Endothelial cell of umbilical vein (primary cell): ENCODE results near the gene SIPA1L3. TPM values are rescaled to one million over a fixed set of nuclear protein-coding genes. Genes with fewer than 3 reads are reported as not detected.

Experiments used
- BruUV-seq: library from RNA; stranded (reverse); fragments of 400-500 nt; replicated peaks from 2 replicates; lab custom pipeline; 2021; lab: Mats Ljungman, UMichigan
- CTCF ChIA-PET: fragments of 300-600, 350-600 bp; sonication (Branson Sonifier 250); formaldehyde crosslinking; loops from one replicate; lab custom pipeline; 2021; ENCODE audit warnings: antibody characterized with exemption, inconsistent platforms; lab: Charles Lee
- POLR2A ChIA-PET: fragments of 300-600, 350-600 bp; sonication (Branson Sonifier 250); formaldehyde crosslinking; loops from one replicate; lab custom pipeline; 2021; ENCODE audit warnings: antibody characterized with exemption, inconsistent platforms; lab: Charles Lee
- DNase-seq: peaks from one replicate; pipeline ENCODE4 v3.0.0-alpha.2; 2011; ENCODE audit warnings: low read depth, low spot score
- FAIRE-seq: peaks from 2 replicates; lab custom pipeline; 2011; peaks lifted over from hg19 to GRCh38; lab: Jason Lieb, UNC
- H2AFZ ChIP-seq: 2 replicates; pipeline ENCODE4 v1.6.0; 2012; ENCODE audit warnings: low read depth, low read length, control low read depth, inconsistent platforms
- H3K27ac ChIP-seq: 2 replicates; pipeline ENCODE4 v1.5.1; 2011; ENCODE audit warnings: low read depth, mild to moderate bottlenecking, control low read depth, low read length, moderate library complexity; ENCODE audit not compliant: insufficient read depth
- H3K27me3 ChIP-seq, 2 experiments: 2 replicates each; pipeline versions ENCODE4 v1.6.0 to v1.6.1; 2011; ENCODE audit warnings: low read length in 2 of 2, mixed read lengths in 1 of 2; ENCODE audit not compliant: control insufficient read depth in 2 of 2, insufficient read depth in 2 of 2
- H3K36me3 ChIP-seq, 2 experiments: 2 replicates in 1 of 2; 3 replicates in 1 of 2; pipeline ENCODE4 v1.5.1; 2011; ENCODE audit warnings: low read length in 2 of 2, mild to moderate bottlenecking in 1 of 2, moderate library complexity in 1 of 2; ENCODE audit not compliant: control insufficient read depth in 2 of 2, insufficient read depth in 2 of 2; ENCODE audit errors: extremely low read depth in 1 of 2
- H3K4me1 ChIP-seq: 3 replicates; pipeline ENCODE4 v1.5.1; 2011; ENCODE audit warnings: mild to moderate bottlenecking, low read length; ENCODE audit not compliant: control insufficient read depth, insufficient read depth; ENCODE audit errors: extremely low read depth
- H3K4me2 ChIP-seq: 2 replicates; pipeline ENCODE4 v1.6.1; 2011; ENCODE audit warnings: low read length, control low read depth, mixed read lengths; ENCODE audit not compliant: insufficient read depth
- H3K4me3 ChIP-seq, 3 experiments: fragments of 200-600 bp in 1 of 3; sonication (generic), shearing (Covaris generic) in 1 of 3; replicated peaks in 1 of 3; 2 replicates each; pipeline ENCODE4 v1.5.1; 2011 to 2016; ENCODE audit warnings: control low read depth in 3 of 3, low read length in 3 of 3, mild to moderate bottlenecking in 2 of 3, inconsistent platforms in 1 of 3, low read depth in 1 of 3, moderate library complexity in 1 of 3; ENCODE audit not compliant: insufficient read depth in 1 of 3
- H3K79me2 ChIP-seq: 2 replicates; pipeline ENCODE4 v1.6.0; 2012; ENCODE audit warnings: low read length, inconsistent platforms; ENCODE audit not compliant: control insufficient read depth, insufficient read depth
- H3K9ac ChIP-seq: replicated peaks from 2 replicates; pipeline ENCODE3; 2011; ENCODE audit warnings: low read length, control low read depth; ENCODE audit not compliant: insufficient read depth; ENCODE audit errors: extremely low read depth
- H3K9me1 ChIP-seq: replicated peaks from 3 replicates; pipeline ENCODE4 v1.6.0; 2011; ENCODE audit warnings: mild to moderate bottlenecking, low read length; ENCODE audit not compliant: control insufficient read depth, insufficient read depth; ENCODE audit errors: extremely low read depth
- H3K9me3 ChIP-seq: replicated peaks from 2 replicates; pipeline ENCODE4 v1.5.1; 2012; ENCODE audit warnings: low read length, inconsistent platforms; ENCODE audit not compliant: control insufficient read depth, insufficient read depth
- H4K20me1 ChIP-seq: replicated peaks from 2 replicates; pipeline ENCODE3; 2011; ENCODE audit warnings: mild to moderate bottlenecking, low read length; ENCODE audit not compliant: control insufficient read depth, insufficient read depth; ENCODE audit errors: extremely low read depth
- CTCF ChIP-seq, 2 donors: IDR thresholded peaks; 1 replicate in 1 of 2; 2 replicates in 1 of 2; pipeline ENCODE4 v1.5.1; 2011; ENCODE audit warnings: low read length in 2 of 2, mild to moderate bottlenecking in 2 of 2, moderate library complexity in 2 of 2, control low read depth in 1 of 2, inconsistent platforms in 1 of 2, low read depth in 1 of 2; ENCODE audit not compliant: insufficient read depth in 1 of 2; ENCODE audit errors: extremely low read depth in 1 of 2
- EZH2 ChIP-seq: IDR thresholded peaks from 2 replicates; pipeline ENCODE4 v1.6.1; 2012; ENCODE audit warnings: borderline replicate concordance, low read depth, mild to moderate bottlenecking, moderate library complexity, low read length, inconsistent platforms; ENCODE audit not compliant: severe bottlenecking
- FOS ChIP-seq: IDR thresholded peaks from 2 replicates; pipeline ENCODE4 v1.6.1; 2011; ENCODE audit warnings: mild to moderate bottlenecking, low read length, moderate library complexity, borderline replicate concordance; ENCODE audit not compliant: insufficient read depth
- GATA2 ChIP-seq: IDR thresholded peaks from 2 replicates; pipeline ENCODE4 v1.7.0; 2011; ENCODE audit warnings: low read depth, mild to moderate bottlenecking, moderate library complexity, mixed read lengths, low read length; ENCODE audit not compliant: insufficient read length, insufficient read depth
- JUN ChIP-seq: IDR thresholded peaks from 2 replicates; pipeline ENCODE4 v1.6.1; 2011; ENCODE audit warnings: borderline replicate concordance, low read depth; ENCODE audit not compliant: insufficient read length, insufficient read depth
- MAX ChIP-seq: IDR thresholded peaks from 2 replicates; pipeline ENCODE4 v1.6.1; 2011; ENCODE audit not compliant: insufficient read depth, insufficient read length
- MYC ChIP-seq: IDR thresholded peaks from one replicate; pipeline ENCODE4 v1.6.1; 2011; ENCODE audit warnings: mild to moderate bottlenecking, low read depth, low read length
- POLR2A ChIP-seq: IDR thresholded peaks from 2 replicates; pipeline ENCODE4 v1.6.1; 2012; ENCODE audit warnings: low read depth, mild to moderate bottlenecking, control low read depth, low read length
- POLR2AphosphoS5 ChIP-seq: IDR thresholded peaks from 2 replicates; pipeline ENCODE4 v1.6.1; 2012; ENCODE audit warnings: low read depth, mild to moderate bottlenecking, control low read depth, low read length, moderate library complexity; ENCODE audit not compliant: insufficient read depth
- dilution Hi-C: fragments of 300-500 bp; cut with MboI; formaldehyde crosslinking; loops from one replicate; pipeline ENCODE4 v1.15.0; 2019; ENCODE audit warnings: low sequenced_read_pairs; ENCODE audit not compliant: extremely low pct_ligation_motif_present
- intact Hi-C: fragments of 100-400 bp; cut with micrococcal nuclease; formaldehyde crosslinking; loops from one replicate; pipeline ENCODE4 v1.10.0; 2022
- polyA plus RNA-seq, 4 experiments: library from polyadenylated mRNA; depleted of rRNA in 3 of 4; stranded (reverse) in 3 of 4; unstranded in 1 of 4; fragments of >200 nt; gene quantifications; 2 replicates each; pipeline versions ENCODE4 v1.2.1 to v1.2.3, GENCODE V29; 2011 to 2012; ENCODE audit warnings: missing spikeins in 1 of 4
- total RNA-seq: library from RNA; stranded (reverse); gene quantifications from 2 replicates; pipeline ENCODE4 v1.2.3, GENCODE V29; 2021

SIPA1L3 gene
- total and polyA plus RNA-seq, 2 donors (not counting 3 experiments of a cell fraction or from before 2014, with no cell fraction given), result 14.2 to 47.2 TPM

DNA sequence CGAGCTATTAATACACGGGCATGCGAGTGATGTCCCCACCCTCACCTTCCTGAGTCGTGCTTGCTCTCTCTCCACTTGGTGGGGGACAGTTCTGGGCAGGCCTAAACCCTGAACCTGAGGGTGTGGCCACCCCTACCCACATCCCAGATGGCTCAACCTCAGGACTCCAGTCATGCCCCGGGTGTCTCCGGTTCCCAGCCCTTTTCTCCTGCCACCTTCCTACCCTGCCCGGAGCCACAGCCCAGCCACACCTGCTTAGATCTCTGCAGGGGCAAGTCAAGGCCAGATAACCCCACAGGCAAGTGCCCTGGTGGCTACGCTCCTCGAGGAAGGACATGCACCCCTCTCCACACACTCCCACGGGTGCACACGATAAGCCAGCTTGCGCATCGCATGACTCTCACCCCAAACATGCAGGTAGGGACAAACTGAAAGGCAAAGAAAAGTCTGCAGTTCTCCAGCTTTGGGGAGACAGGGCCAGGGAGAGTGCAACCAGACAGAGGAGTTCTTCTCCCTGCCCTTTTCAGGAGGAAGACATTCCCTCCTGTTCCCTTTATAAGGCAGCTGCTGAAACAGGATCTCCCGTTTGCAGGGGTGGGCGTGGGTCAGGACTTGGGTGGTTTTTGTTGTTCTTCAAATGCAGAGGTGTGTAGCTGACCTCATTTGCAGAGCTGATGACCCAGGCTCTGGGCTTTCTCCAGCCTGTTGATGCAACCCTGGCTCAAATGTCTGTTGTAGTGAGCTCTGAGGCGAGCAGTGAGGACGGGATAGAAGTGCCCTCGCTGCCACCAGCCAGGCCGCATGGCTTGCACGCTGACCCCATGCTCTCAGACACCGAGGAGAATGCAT, 228.4 kb downstream of the SIPA1L3 start:
- H3K9ac ChIP-seq, result no peak overlapping the region
- DNase-seq, result no peak
- H3K27ac ChIP-seq, result no peak overlapping the region
- no peaks in the 10 kb centered on the region for H4K20me1 ChIP-seq
- H3K4me2 ChIP-seq, result no peak overlapping the region
- H3K4me3 ChIP-seq, result no peak overlapping the region
- H3K9me3 ChIP-seq, result no peaks in the 10 kb centered on the region
- H3K27me3 ChIP-seq, result no peaks in the 10 kb centered on the region
- intact Hi-C loops, result no loop called here
- H3K9me1 ChIP-seq, result no peaks in the 10 kb centered on the region
- BruUV-seq, result no TSS peak
- no peaks in the 10 kb centered on the region for H3K79me2 ChIP-seq
- CTCF ChIA-PET, result interaction anchor here (1.7 to 3.4 kb wide), 2 partner anchors 15 to 233 kb away, joined by 7 to 26 read pairs; no protein-coding TSS in a partner anchor
- FAIRE-seq, result no peak
- no peaks in the 10 kb centered on the region for H3K4me1 ChIP-seq
- peaks cover 0 to 2% of the 10 kb centered on the region in 2 experiments for H3K36me3 ChIP-seq
- POLR2A ChIA-PET, result no interaction called here
- no peak overlapping the region for H2AFZ ChIP-seq
- dilution Hi-C loops, result no loop called here
- TF ChIP-seq GATA2 (no peak), EZH2 (no peak), POLR2AphosphoS5 (no peak), CTCF (IDR thresholded peaks at IDR 0.05; ENCODE audit: extremely low read depth in 1 of 2, insufficient read depth in 1 of 2, low read depth in 1 of 2, low read length in 2 of 2) (no peak), JUN (no peak), MAX (no peak), MYC (no peak), POLR2A (no peak), FOS (no peak)
